HUES48 (cell line): ENCODE measurements around the gene LRG1.

Experiments
- H3K27ac ChIP-seq: one replicate; pipeline ENCODE4 v1.7.0; 2013; ENCODE audit warnings: low read depth, low read length, inconsistent platforms
- H3K27me3 ChIP-seq: 2 replicates; pipeline ENCODE4 v1.6.1; 2013; ENCODE audit warnings: mild to moderate bottlenecking, low read length; ENCODE audit not compliant: control insufficient read depth, insufficient read depth
- H3K36me3 ChIP-seq: 2 replicates; pipeline ENCODE4 v1.6.1; 2013; ENCODE audit warnings: low read length; ENCODE audit not compliant: control insufficient read depth, insufficient read depth
- H3K4me1 ChIP-seq: 2 replicates; pipeline ENCODE4 v1.6.1; 2013; ENCODE audit warnings: mild to moderate bottlenecking, low read length; ENCODE audit not compliant: control insufficient read depth, insufficient read depth
- H3K4me3 ChIP-seq: 2 replicates; pipeline ENCODE4 v1.5.1; 2013; ENCODE audit warnings: mild to moderate bottlenecking, low read depth, low read length
- H3K9ac ChIP-seq: 2 replicates; pipeline ENCODE4 v1.6.1; 2013; ENCODE audit warnings: mild to moderate bottlenecking, low read depth, low read length, moderate library complexity
- H3K9me3 ChIP-seq: 2 replicates; pipeline ENCODE4 v1.6.1; 2013; ENCODE audit warnings: low read length; ENCODE audit not compliant: control insufficient read depth, insufficient read depth

The LRG1 gene

DNA sequence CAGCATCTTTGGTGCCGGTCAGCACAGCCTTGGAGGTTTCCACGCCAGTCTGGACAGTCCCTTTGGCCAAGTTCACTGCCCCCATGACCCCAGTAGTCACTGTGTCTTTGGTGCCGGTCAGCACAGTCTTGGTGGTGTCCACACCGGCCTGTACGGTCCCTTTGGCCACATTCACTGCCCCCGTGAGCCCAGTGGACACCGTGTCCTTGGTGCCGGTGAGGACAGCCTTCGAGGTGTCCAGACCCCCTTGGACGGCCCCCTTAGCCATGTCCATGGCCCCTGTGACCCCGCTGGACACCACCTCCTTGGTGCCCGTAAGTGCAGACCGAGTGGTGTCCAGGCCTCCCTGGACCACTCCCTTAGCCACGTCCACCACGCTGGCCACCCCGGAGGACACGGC, 26.6 kb downstream of the LRG1 start:
- no peaks in the 10 kb centered on the region for H3K9me3 ChIP-seq
- H3K27me3 ChIP-seq = peaks cover 47% of the 10 kb centered on the region
- H3K36me3 ChIP-seq = no peaks in the 10 kb centered on the region
- H3K4me3 ChIP-seq = no peak overlapping the region
- no peaks in the 10 kb centered on the region for H3K4me1 ChIP-seq
- no peak overlapping the region for H3K9ac ChIP-seq
- H3K27ac ChIP-seq = no peak overlapping the region

DNA sequence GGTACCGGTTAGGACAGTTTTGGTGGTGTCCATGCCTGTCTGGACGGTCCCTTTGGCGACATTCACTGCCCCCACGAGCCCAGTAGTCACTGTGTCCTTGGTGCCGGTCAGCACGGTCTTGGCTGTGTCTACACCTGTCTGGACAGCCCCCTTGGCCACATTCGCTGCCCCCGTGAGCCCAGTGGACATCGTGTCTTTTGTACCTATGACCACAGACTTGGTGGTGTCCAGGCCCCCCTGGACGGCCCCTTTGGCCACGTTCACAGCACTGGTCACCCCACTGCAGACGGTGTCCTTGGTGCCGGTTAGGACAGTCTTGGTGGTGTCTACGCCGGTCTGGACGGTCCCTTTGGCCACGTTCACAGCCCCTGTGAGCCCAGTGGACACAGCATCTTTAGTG, 27.8 kb downstream of the LRG1 start:
- H3K27me3 ChIP-seq = peaks cover 45% of the 10 kb centered on the region
- H3K4me3 ChIP-seq = no peak overlapping the region
- no peak overlapping the region for H3K9ac ChIP-seq

DNA sequence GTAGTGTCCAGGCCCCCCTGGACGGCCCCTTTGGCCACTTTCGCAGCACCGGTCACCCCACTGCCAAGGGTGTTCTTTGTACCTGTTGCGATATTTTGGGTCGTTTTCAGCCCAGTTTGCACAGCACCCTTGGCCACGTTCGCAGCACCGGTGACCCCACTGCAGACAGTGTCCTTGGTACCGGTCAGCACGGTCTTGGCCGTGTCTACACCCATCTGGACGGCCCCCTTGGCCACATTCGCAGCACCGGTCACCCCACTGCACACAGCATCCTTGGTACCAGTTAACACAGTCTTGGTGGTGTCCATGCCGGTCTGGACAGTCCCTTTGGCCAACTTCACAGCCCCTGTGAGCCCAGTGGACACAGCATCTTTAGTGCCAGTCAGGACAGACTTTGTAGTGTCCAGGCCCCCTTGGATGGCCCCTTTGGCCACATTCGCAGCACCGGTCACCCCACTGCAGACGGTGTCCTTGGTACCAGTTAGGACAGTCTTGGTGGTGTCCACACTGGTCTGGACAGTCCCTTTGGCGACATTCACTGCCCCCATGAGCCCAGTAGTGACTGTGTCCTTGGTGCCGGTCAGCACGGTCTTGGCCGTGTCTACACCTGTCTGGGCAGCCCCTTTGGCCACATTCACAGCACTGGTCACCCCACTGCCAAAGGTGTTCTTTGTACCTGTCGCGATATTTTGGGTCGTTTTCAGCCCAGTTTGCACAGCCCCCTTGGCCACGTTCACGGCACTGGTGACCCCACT, 28.4 kb downstream of the LRG1 start:
- no peak overlapping the region for H3K27ac ChIP-seq
- peaks cover 45% of the 10 kb centered on the region for H3K27me3 ChIP-seq
- no peaks in the 10 kb centered on the region for H3K4me1 ChIP-seq
- H3K36me3 ChIP-seq = no peaks in the 10 kb centered on the region
- no peak overlapping the region for H3K9ac ChIP-seq
- H3K4me3 ChIP-seq = no peak overlapping the region
- no peaks in the 10 kb centered on the region for H3K9me3 ChIP-seq

More for the DNA sequence above, 27.8 kb downstream of the LRG1 start:
- no peaks in the 10 kb centered on the region for H3K9me3 ChIP-seq
- no peak overlapping the region for H3K27ac ChIP-seq
- H3K36me3 ChIP-seq = no peaks in the 10 kb centered on the region
- H3K4me1 ChIP-seq = no peaks in the 10 kb centered on the region

DNA sequence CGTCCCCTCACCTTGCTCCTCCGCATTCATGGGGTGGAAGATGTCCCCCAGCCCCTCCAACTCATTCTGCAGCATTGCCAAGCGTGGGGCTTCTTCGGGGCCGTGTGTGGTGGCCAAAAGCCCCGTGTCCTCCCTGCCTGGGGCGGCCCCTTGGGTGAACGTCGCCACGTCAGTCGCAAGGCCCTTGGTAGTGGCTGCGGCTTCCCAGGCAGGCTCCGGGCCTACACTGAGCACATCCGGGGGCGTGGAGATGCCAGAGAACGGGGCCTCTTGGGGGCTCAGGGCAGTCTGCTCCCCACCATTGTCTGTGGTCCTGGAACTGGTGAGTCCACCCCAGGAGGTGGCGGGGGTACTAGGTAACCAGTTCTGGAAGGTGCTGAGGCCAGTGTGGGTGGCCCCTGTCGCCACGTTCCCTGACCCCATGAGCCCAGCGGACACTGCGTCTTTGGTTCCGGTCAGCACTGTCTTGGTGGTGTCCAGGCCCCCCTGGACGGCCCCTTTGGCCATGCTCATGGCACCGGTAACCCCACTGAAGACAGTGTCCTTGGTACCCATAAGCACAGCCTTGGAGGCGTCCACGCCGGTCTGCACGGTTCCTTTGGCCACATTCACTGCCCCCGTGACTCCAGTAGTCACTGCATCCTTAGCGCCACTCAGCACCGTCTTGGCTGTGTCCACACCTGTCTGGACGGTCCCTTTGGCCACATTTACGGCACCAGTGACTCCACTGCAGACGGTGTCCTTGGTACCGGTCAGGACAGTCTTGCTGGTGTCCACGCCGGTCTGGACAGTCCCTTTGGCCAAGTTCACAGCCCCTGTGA, 29.2 kb downstream of the LRG1 start:
- Histone ChIP-seq H3K4me3 (no peak overlapping the region), H3K27ac (no peak overlapping the region), H3K9me3 (no peaks in the 10 kb centered on the region), H3K36me3 (peaks cover 4% of the 10 kb centered on the region; the same call in 1 of the 2 replicates), H3K4me1 (no peaks in the 10 kb centered on the region), H3K27me3 (peaks cover 45% of the 10 kb centered on the region), H3K9ac (no peak overlapping the region)

DNA sequence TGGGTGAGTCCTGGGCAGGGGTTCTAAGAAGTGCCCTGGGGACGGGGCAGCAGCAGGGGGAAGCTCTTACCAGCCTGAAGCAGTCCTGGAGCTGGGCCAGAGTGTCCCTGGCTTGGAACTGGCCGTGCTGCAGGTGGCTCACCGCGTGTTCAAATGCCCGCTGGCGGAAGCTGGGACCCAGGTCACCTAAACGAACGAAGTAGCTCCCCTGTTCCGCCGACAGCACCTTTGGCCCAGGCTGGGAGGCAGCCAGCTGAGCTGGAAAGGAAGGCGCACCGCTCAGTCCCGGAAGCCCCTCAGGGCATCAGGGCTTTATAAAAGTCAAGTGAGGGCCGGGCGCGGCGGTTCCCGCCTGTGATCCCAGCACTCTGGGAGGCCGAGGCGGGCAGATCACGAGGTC, 31.1 kb downstream of the LRG1 start:
- Histone ChIP-seq H3K4me3 (no peak overlapping the region), H3K27ac (no peak overlapping the region), H3K36me3 (peaks cover 12% of the 10 kb centered on the region; the same call in 1 of the 2 replicates), H3K4me1 (no peaks in the 10 kb centered on the region), H3K9me3 (no peaks in the 10 kb centered on the region), H3K9ac (no peak overlapping the region), H3K27me3 (peaks cover 39% of the 10 kb centered on the region)

DNA sequence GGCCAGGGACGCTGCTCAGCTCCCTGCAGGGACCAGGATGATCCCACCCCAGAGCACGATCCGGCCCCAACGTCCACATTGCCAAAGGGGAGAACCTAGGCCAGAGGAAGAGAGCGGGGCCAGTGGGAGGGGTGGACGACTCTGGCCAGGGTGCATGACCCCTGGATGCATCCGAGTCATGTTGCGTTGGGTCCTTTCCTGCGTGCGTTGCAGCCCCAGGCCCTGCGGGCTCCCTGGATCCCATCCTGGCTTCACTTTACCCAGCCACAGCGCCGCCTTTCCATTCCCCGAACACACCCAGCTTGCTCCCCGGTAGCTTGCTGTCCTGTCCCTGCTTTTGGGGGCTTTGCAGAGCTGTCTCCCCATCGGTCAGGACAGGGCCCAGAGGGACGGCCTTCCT, 32.0 kb downstream of the LRG1 start:
- Histone ChIP-seq H3K27me3 (peaks cover 30% of the 10 kb centered on the region), H3K4me1 (no peaks in the 10 kb centered on the region), H3K9me3 (no peaks in the 10 kb centered on the region), H3K9ac (no peak overlapping the region), H3K27ac (no peak overlapping the region), H3K36me3 (peaks cover 20% of the 10 kb centered on the region), H3K4me3 (no peak overlapping the region)

DNA sequence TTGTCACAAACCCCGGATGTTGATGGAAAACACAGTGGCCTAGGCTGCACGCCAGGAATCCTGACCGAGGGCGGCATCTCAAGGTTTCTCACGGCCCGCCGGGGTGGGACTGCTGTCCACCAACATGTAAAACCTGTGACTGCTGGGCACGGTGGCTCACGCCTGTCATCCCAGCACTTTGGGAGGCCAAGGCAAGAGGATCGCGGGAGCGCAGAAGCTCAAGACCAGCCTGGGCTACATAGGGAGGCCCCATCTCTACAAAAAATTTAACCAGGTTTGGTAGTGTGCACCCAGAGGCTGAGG, 32.7 kb downstream of the LRG1 start:
- Histone ChIP-seq H3K27ac (no peak overlapping the region), H3K36me3 (peaks cover 27% of the 10 kb centered on the region), H3K9ac (no peak overlapping the region), H3K4me3 (no peak overlapping the region), H3K27me3 (peaks cover 23% of the 10 kb centered on the region), H3K4me1 (no peaks in the 10 kb centered on the region), H3K9me3 (no peaks in the 10 kb centered on the region)

DNA sequence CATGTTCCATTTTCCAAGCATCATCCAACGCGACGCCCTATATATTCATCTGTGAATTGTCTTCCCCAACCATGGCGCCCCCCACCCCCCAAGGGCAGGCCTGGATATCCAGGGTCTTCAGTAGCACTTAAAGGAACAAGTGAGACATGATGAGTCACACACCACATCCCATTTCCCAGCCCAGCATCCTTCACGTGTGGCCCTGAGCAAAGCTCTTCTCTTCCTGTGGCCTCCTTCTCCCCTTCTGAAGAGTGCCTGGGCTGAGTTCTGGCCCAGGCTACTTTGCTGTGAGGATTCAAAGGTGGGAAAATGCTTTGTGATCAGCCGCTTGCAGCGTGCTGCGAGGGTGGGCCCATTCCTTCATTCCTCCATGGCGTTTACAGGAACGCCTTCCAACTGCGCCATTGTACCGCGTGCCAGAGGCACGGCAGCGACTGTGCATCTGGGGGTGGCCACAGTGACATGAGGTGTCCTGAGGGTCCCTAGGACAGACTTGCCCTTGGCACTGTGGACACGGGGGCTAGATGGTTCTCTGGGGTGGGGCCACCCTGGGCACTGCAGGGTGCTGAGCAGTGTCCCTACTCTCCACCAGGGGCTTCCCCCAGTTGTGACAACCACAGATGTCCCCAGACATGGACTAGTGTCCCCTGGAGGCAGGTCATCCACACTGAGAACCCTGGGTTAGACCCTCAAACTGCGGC, 33.2 kb downstream of the LRG1 start:
- H3K36me3 ChIP-seq = peaks cover 30% of the 10 kb centered on the region
- no peak overlapping the region for H3K4me3 ChIP-seq
- H3K4me1 ChIP-seq = no peaks in the 10 kb centered on the region
- no peak overlapping the region for H3K27ac ChIP-seq
- H3K9ac ChIP-seq = no peak overlapping the region
- peaks cover 18% of the 10 kb centered on the region for H3K27me3 ChIP-seq
- no peaks in the 10 kb centered on the region for H3K9me3 ChIP-seq

DNA sequence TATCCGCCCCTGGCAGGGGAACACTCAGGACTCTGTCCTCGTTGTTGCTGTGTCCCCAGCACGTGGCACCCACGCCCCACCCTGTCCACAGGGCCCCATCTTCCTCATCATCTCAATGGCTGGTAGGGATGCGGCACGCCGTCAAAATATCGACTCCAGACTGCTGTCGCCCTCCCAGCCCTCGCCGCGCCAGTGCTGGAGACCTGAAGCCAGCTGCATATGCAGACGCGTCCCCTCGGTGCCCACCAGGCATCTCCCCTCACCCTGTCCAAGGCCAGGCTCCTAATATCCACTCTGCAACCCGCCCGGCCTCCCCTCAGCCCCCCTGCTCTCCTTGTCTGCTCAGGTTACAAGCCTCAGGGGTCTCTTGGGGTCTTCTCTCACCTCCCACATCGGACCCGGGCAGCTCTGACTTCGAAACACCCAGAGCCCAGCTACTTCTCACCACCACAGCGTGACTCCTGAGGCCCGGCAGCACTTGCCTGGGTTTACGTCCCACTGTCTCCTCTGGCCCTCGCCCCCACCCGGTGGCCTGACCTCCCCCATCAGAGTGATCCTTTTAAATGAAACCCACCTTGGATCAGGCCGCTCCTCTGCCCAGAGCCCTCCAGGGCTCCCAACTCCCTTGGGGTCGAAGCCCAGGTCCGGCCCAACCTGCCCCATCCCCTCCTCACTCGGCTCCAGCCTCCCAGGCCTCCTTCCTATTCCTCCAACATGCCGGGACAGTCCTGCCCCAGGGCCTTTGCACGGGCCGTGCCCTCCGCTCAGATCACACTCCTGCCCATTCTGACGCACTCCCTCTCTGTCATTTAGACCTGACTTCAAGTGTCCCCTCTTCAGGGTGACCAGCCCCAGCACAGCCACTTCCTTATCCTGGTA, 34.0 kb downstream of the LRG1 start:
- Histone ChIP-seq H3K27ac (no peak overlapping the region), H3K36me3 (peaks cover 38% of the 10 kb centered on the region)

DNA sequence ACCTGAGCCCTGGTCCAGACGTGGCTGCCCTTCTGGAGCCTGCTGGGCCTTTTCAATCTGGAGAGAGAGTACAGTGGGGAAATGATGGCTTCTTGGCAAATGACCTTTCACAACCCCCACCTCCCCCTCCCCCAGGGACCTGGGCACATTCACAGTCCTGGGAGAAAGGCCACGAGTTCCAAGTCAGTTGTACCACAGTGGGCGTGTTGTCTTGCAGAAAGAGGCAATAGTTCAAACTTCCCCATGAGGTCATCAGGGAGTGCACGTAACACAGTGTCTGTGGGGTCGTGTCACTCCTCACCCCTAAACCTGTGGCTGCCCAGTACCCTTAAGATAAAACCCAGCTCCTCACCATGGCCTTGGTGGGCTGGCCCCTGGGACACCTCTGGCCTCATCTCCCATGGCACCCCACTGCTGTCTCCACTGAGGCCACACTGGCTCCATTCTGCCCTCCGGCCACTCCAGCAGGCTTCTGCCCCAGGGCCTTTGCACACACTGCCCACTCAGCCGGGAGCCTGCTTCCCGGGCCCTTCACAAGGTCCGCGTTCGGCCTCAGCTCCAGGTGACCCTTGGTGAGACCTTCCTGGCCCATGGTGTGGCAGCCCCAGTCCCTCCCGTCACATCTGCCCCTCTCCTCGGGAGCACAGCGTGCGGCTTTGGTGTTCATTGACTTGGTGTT, 34.8 kb downstream of the LRG1 start:
- Histone ChIP-seq H3K27me3 (peaks cover 5% of the 10 kb centered on the region; the same call in 1 of the 2 replicates), H3K36me3 (peaks cover 42% of the 10 kb centered on the region), H3K4me1 (no peaks in the 10 kb centered on the region), H3K9me3 (no peaks in the 10 kb centered on the region), H3K9ac (no peak overlapping the region), H3K27ac (no peak overlapping the region), H3K4me3 (no peak overlapping the region)

More for the DNA sequence above, 34.0 kb downstream of the LRG1 start:
- Histone ChIP-seq H3K4me3 (no peak overlapping the region), H3K4me1 (no peaks in the 10 kb centered on the region), H3K27me3 (peaks cover 10% of the 10 kb centered on the region), H3K9me3 (no peaks in the 10 kb centered on the region), H3K9ac (no peak overlapping the region)
